PC-3 (cell line): ENCODE data around the gene RTTN.

Experiments used
- EZH2phosphoT487 ChIP-seq: fragments of 300-600 bp; sonication (generic); IDR thresholded peaks from 2 replicates; pipeline ENCODE4 v1.6.1; 2018; ENCODE audit warnings: mild to moderate bottlenecking, antibody characterized with exemption, low read length, borderline replicate concordance
- TF ChIP-seq, protein P1 (sequence below): fragments of 300-600 bp; sonication (generic); conservative IDR thresholded peaks from 2 replicates; pipeline ENCODE4 v1.5.1; 2017; ENCODE audit warnings: antibody characterized with exemption, low read depth, mild to moderate bottlenecking, low read length

DNA sequence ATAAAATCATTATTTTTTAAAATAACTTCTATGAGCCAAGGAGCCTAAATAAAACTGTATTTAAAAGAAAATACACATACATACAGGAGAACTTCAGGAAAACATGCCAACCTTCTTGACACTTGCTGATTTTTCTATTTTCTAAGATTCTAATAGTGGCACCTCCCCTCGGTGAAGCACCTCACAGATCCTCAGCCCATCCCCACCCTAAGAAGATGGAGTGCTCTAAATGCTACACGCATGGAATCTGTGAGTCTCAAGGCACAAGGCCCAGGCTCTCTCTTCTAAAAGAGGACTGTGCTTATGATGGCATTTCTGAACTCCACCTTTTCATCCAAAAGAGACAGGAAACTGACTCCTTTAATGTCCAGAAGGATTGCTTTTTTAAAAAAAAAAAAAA, 56.3 kb downstream of the RTTN start:
- TF ChIP-seq, protein P1, sequence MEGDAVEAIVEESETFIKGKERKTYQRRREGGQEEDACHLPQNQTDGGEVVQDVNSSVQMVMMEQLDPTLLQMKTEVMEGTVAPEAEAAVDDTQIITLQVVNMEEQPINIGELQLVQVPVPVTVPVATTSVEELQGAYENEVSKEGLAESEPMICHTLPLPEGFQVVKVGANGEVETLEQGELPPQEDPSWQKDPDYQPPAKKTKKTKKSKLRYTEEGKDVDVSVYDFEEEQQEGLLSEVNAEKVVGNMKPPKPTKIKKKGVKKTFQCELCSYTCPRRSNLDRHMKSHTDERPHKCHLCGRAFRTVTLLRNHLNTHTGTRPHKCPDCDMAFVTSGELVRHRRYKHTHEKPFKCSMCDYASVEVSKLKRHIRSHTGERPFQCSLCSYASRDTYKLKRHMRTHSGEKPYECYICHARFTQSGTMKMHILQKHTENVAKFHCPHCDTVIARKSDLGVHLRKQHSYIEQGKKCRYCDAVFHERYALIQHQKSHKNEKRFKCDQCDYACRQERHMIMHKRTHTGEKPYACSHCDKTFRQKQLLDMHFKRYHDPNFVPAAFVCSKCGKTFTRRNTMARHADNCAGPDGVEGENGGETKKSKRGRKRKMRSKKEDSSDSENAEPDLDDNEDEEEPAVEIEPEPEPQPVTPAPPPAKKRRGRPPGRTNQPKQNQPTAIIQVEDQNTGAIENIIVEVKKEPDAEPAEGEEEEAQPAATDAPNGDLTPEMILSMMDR: no peak
- TF ChIP-seq EZH2phosphoT487: no peak
